GM12892 (cell line): Measurements from ENCODE around the gene GPR153.
"Not testable (repeated sequence)": the region's sequence is repeated elsewhere in the genome, so short reads cannot be mapped to it uniquely, and the experiment has no call there.

Experiments used
- DNase-seq: peaks from one replicate; pipeline ENCODE4 v3.0.0; 2011; ENCODE audit not compliant: insufficient read length
- FAIRE-seq: peaks from 2 replicates; lab custom pipeline; 2011; peaks lifted over from hg19 to GRCh38; lab: Jason Lieb, UNC
- POLR2A ChIP-seq: IDR thresholded peaks from 2 replicates; pipeline ENCODE4 v1.6.1; 2011; ENCODE audit warnings: low read depth, low read length, control low read depth
- POLR2AphosphoS5 ChIP-seq: IDR thresholded peaks from 2 replicates; pipeline ENCODE4 v1.6.1; 2011; ENCODE audit warnings: low read depth, low read length, control low read depth
- TAF1 ChIP-seq: IDR thresholded peaks from 2 replicates; pipeline ENCODE4 v1.6.1; 2011; ENCODE audit warnings: low read depth, mild to moderate bottlenecking, control low read depth, low read length, borderline replicate concordance

The GPR153 gene

GRCh38 chr1:6235296-6235677 is 25.6 kb downstream of the GPR153 start:
- TF ChIP-seq POLR2A: no peak
- no peak for TF ChIP-seq POLR2AphosphoS5
- no peak for TF ChIP-seq TAF1
- FAIRE-seq: no peak
- no peak for DNase-seq

GRCh38 chr1:6234502-6235295 is 26.2 kb downstream of the GPR153 start:
- DNase-seq: no peak

GRCh38 chr1:6233376-6233775 is 27.5 kb downstream of the GPR153 start:
- TF ChIP-seq POLR2AphosphoS5: no peak
- no peak for TF ChIP-seq POLR2A
- FAIRE-seq: no peak
- DNase-seq: no peak

More at GRCh38 chr1:6234502-6235295, 26.2 kb downstream of the GPR153 start:
- TF ChIP-seq POLR2AphosphoS5 (no peak), TAF1 (no peak), POLR2A (no peak; the same call in 1 of the 2 replicates)
- FAIRE-seq: no peak

GRCh38 chr1:6225651-6226050 is 35.2 kb downstream of the GPR153 start:
- TF ChIP-seq POLR2A (no peak), POLR2AphosphoS5 (no peak), TAF1 (no peak)
- FAIRE-seq: no peak
- DNase-seq: no peak

GRCh38 chr1:6224718-6225117 is 36.2 kb downstream of the GPR153 start:
- no peak for TF ChIP-seq TAF1
- no peak for TF ChIP-seq POLR2AphosphoS5
- TF ChIP-seq POLR2A: no peak
- DNase-seq (no peak), FAIRE-seq (no peak)

GRCh38 chr1:6223617-6224016 is 37.3 kb downstream of the GPR153 start:
- TF ChIP-seq TAF1 (no peak), POLR2A (no peak), POLR2AphosphoS5 (no peak)
- no peak for DNase-seq
- no peak for FAIRE-seq

- FAIRE-seq: no peak
- TF ChIP-seq POLR2AphosphoS5: no peak
- no peak for TF ChIP-seq TAF1
- TF ChIP-seq POLR2A: no peak
- no peak for DNase-seq
These were observed 38.3 kb downstream of the GPR153 start for GRCh38 chr1:6222636-6223035.

- TF ChIP-seq POLR2AphosphoS5 (peak; percentile 51; the same call in 1 of the 2 replicates), POLR2A (0 out of 2 replicates have a peak, but pooled peaks have one; percentile 18), TAF1 (no peak)
- DNase-seq (no peak), FAIRE-seq (no peak)
These were observed 39.6 kb downstream of the GPR153 start for GRCh38 chr1:6221210-6221784.

GRCh38 chr1:6220236-6220635 is 40.7 kb downstream of the GPR153 start:
- no peak for TF ChIP-seq POLR2AphosphoS5
- no peak for TF ChIP-seq TAF1
- TF ChIP-seq POLR2A: no peak
- no peak for DNase-seq
- no peak for FAIRE-seq

- not testable (repeated sequence) for DNase-seq, FAIRE-seq
These were observed 41.3 kb downstream of the GPR153 start for GRCh38 chr1:6219641-6220040.

- FAIRE-seq (no peak), DNase-seq (no peak)
These were observed 42.3 kb downstream of the GPR153 start for GRCh38 chr1:6218375-6219164.

More at GRCh38 chr1:6218375-6219164, 42.3 kb downstream of the GPR153 start:
- TF ChIP-seq POLR2AphosphoS5 (no peak), POLR2A (no peak), TAF1 (no peak)
